ENCODE results near the gene SSBP3. TPM values are rescaled to one million over a fixed set of nuclear protein-coding genes. Genes with fewer than 3 reads are reported as not detected.

SSBP3 gene
- total RNA-seq, 1 donor from 2014 or later, result 41.1 TPM

DNA sequence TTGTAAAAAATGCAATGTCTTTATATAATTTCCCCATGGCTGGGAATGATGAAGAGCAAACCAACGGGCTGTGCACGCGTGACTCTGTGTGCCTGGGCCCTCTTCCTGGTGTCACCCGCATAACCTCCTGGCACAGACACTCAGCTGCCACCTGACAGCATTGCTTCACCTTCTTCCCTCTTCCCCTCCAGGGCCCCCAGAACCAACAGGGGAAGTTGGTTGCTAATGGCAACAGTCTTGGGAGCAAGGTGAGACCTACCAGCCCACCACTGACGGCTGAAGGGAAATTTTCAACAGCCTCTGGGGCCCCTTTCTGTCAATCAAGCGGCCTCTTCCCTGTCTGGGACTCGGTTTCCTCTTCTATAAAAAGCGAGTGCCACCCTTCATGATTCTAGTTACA, 33.2 kb downstream of the SSBP3 start:
- DNase-seq (ENCODE audit: low spot score), result no peak

DNA sequence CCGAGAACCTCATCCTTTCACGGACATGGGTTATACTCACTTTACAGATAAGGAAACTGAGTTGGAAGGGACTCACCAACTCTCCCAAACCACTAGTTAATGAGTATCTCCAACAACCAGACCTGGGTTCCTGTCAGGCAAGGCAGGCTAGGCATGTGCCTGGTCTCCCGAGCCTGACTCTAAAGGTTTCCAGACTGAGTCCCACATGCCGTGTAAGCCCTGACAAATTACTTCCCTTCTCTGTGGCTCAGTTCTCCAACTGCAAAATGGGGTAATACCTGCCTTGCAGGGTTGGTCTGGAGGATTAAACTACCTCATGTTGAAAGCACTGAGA, 34.3 kb downstream of the SSBP3 start:
- DNase-seq (ENCODE audit: low spot score), result no peak

DNA sequence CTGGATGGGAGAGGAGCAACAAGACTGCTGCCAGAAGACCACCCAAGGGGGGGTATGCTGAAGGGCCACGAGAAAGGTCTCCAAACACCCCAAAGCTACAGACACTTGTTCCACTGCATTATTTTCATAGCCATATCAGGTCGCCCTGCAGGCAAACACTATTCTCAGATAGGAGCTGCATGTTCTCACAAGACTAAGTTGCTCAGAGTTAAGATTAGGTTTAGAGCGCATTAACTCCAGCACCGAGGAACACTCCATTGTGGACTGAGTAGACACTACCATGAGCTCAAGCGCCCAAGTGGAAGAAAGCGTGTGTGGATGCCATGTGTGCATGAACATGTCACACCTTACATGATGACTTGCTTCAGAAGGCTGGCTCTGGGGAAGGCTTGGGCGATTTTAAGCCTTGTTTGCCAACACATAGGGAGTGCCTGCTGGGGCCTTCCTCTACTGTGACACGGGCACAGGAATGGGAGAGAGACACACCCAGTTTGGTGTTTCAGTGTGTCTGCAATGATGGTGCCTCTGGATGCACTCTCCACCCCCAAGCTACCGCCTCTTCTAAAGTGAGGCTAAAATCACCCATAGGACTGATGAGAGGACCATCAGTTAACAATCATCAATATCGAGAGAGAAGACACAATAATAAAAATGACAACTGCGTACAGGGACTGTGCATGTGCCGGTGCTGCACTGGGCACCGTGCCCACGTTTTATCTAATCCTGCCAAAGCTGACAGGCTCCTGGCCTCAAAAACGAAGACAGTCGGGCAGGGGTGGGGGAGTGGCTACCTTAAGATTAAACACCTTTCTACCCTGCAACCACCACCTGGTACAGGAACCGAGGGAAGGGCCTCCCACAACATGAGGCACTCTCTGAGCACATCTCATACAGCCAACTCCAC, 34.9 kb downstream of the SSBP3 start:
- no peak for DNase-seq (ENCODE audit: low spot score)

DNA sequence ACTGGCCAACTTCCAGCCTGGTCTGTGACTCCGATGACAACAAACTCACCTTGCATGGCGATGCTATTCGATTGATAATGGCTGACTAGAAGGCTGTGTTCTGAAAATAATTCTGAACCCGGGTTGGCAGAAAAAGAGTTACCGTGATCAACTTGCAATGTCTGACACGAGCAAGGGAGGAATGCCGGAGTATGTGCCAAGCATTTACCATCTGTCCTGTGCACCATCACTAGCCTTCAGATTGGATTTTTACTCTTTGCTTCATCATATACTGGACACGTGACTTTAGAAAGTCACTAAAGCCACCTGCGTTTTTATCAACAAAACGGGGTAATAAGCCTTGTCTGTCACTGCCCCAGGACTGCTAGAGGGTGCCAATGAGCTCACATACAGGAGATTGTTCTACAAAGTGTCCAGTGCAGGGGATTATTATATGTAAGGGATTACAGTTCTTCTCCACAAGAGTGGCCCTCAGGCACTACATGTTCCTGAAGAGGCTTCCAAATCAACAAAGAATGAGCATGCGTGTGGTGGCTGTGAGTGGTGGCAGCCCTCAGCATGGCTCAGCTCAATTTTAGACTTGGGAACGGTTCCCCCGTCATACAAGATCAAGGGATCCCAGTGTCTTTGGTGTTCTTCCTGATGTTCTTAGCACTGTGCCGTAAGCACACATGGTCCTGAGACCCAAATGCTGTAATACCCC, 35.8 kb downstream of the SSBP3 start:
- DNase-seq (ENCODE audit: low spot score), result no peak

DNA sequence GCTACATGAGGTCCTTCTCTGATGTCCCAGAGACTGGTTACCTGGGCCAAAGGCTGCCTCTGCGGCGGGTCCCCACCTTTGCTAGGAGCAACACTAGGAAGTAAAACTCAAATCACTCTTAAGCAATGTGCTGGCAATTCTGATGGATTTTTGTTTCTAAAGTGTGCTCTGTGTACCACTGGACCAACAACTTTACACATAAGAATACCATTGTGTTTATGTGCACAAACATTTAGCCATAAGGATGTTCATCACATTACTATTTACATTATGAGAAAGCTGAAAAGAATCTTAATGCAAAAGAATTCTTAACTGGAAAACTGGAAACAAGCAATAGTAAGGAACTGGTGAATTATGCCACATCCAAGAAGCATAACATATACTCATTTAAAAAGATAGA, 38.6 kb downstream of the SSBP3 start:
- DNase-seq (ENCODE audit: low spot score), result no peak

DNA sequence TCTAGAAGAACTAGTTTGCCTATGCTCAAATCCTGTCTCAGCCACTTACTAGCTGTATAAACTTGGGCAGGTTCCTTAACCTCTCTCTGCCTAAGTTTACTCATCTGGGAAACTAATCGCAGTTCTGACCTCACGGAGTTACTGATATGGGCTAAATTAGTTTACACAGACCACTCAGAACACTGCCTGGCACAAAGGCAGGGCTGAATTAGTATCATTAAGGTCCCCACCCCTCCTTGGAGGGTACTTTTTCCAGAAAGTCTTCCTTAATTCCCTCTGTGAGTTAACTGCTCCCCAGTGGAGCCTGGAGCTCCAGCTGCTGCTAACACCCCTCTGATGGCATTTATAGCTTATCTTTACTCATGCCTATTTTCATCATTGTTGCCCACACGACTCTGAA, 40.3 kb downstream of the SSBP3 start:
- no peak for DNase-seq (ENCODE audit: low spot score)

DNA sequence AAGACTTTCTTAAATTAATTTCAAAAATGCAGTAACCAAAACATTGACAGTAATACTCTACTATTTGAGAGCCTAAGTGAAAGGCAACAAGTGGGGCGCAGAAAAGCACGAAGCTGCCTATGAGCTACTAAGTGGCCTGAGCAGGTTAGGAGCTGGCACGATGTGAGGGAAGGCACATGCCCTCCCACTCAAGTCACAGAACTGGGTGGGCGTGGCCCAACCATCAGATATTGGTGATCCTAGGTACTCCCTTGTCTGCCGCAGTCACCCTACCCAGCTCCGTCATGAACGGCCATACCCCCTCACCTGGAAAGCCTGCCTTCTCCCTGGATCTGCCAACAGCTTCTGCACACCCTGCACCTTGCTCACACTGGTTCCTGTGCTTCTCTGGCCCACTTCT, 40.8 kb downstream of the SSBP3 start:
- DNase-seq (ENCODE audit: low spot score), result no peak

DNA sequence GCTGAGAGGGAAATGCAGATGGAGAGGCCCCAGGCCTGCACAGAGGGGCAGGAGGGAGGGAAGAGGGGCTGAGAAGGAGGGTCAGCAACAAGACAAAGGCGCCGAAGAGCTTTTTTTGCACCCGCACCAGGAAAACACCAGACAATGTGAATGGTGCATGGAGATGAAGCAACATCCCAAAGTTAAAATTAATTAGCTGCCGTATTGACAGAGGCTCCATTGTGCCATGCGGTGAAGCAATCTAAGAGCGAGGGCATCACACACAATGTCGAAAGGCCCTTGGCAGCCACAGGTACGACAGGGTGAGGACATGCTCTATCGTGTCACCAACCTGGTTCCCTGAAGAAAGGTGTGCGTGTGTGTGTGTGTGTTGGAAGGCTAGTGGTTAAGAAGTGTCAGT, 41.2 kb downstream of the SSBP3 start:
- no peak for DNase-seq (ENCODE audit: low spot score)

DNA sequence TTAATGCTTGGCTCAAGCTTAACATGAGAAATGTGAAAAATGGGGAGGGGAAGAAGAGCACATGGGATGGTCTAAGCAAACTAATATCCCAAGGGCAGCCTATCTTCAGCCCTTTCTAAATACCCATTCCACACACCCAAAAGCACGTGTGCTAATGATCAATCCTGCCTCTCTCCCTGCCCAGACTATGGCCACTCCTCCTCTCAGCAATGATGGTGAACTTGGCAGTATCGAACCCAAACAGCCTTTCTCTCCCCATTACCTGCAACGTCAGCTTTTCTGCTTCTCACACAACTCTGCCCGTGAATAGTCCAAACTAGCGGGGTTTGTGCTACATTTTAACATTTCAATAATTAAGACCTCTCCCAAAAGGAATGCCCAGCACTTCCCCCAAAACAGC, 41.6 kb downstream of the SSBP3 start:
- no peak for DNase-seq (ENCODE audit: low spot score)

DNA sequence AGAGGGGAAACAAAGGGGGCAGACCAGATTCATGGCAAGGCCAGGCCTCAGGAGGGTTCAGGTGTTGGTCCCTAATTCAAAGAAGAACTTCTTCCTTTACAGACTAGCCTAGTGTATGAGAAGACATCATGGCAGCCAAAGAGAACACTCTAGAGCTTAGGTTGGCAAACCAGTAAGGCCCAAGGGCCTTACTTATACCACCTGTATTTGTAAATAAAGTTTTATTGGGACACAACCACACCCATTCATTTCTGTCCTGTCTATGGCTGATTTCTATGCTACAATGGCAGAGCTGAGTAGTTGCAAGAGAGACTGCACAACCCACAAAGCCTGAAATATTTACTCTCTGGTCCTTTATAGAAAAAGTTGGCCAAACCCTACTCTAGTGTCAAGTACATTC, 42.3 kb downstream of the SSBP3 start:
- DNase-seq (ENCODE audit: low spot score), result no peak

DNA sequence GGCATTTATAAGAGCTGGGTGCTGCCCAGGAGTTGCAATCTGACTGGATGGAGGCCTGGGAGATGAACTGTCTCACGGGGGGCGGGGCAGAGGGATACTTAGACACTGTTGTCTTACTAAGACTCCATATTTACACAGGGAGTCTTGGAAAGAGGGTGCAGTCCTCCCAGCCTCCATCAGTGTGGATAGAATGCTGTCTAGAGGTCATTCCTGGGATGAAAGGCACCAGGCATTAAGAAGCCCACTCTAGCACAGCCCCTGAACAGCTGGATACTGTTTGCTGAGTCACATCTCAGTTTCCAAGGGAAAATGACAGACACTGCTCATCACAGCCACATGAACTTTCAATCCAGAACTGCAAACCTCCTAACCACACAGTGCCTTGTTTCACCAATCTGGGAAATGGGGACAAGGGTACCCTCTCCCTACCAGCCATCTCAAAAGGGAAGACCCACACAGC, 43.3 kb downstream of the SSBP3 start:
- no peak for DNase-seq (ENCODE audit: low spot score)

DNA sequence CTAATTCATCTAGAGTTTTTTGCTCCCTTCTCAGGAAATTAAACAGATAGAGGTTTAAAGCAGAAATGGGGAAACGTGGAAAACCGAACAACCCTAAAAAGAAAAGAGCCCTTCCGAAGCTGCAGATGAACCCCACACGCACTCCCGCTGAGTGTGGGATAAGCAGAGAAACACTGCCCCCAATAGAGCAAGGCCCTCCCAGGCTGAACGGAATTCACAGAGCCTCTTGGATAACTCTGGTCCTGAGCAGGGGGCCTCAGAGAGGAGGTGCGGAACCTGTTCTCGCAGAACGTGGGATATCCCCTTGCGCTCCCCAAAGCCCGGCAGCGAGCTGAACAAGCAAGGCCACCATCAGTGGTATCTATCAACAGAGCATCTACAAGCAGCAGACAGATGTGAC, 44.9 kb downstream of the SSBP3 start:
- no peak for DNase-seq (ENCODE audit: low spot score)

DNA sequence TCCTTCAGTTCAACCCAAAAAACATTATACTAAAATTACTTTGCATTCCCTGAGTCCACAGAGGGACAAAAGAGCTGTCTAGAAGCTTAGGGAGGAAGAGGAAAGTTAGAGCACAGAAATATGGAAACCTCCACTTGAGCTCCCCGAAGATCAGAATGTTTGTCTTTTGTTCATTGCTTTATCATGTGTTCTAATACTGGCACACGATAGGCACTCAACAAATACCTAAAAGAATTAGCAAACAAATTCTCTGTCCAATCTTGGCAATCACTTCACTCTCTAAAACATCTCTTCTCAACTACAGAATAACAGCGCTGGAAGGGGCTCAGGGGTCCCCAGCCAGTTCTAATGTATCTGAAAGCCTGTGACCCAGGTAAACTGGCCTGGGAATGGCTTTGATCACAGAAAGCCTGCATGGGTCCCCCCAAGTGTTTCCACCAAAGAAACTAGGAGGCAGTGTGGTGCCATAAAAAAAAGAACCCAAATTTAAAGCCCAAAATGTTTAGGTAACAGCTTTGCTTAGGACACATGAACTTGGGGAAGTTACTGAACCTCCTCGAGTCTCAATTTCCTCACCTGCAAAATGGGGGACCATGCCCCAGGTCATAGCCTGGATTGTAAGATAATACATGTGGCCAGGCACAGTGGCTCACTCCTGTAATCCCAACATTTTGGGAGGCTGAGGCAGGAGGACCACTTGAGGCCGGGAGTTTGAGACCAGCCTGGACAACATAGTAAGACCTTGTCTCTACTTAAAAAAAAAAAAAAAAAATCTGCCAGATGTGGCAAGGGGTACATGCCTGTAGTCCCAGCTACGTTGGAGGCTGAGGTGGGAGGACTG, 45.8 kb downstream of the SSBP3 start:
- no peak for DNase-seq (ENCODE audit: low spot score)

DNA sequence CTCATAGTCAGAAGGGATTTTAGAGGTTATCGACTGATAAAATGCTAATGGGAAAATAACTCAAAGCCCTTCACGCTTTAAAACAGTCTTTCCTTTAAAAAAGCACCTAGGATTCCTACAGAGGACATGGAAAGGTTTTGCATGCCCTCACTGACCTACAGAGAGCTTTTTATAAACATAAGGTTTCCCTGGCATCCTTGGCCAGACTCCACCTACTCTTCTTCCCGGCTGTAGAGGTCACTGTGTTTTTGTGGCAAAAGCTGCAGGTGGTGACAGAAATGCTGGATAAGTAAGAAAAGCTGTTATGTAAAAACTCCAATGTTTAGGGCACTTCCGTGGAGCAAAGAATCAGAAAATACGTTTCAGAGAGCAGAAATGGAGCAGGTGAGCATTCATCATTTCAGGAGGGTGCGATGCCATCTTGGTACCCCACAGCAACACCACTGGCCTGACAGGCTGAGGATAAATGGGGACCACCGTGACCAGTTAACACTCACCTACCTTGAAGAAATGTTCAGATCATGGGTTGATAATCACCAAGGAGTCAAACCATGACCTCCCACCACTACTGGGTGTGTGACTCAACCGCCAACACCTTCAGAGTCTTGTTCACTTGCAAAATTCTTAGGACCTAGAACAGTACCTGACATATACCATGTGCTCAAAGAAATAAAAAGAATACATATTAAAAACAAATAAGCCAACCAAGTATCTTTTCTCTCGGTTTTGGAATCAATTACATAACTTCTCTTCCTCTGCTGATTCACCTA, 46.6 kb downstream of the SSBP3 start:
- no peak for DNase-seq (ENCODE audit: low spot score)

DNA sequence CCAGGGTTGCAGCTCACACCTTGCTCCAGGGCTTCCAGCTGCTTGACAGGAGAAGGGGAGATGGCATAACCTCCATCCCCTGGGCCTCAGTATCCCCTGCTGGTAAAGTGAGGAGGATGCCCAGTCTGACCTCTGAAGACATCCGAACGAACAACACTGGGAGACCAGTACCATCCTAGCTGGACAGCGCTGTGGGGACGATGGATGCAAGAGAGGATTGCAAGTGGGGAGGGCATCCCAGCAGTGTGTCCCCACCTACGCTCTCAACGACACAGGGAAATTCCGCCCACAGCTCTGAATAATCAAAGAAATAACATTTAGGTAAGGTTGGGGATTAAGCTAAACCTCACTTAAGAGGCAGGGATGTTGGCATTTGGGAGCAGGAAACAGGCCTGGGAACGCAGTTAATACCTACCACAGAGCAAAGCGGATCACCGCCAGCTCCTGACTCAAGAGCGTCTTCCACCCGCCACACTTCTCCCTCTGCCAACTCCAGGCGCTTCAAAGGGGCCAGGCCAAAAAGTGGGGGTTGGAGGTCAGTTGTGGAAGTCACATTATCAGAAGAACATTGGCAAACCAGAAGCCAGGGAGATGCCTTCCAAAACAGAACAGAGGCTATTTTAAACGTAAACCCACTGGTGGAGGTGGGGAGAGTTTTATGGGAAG, 47.6 kb downstream of the SSBP3 start:
- DNase-seq (ENCODE audit: low spot score), result no peak

DNA sequence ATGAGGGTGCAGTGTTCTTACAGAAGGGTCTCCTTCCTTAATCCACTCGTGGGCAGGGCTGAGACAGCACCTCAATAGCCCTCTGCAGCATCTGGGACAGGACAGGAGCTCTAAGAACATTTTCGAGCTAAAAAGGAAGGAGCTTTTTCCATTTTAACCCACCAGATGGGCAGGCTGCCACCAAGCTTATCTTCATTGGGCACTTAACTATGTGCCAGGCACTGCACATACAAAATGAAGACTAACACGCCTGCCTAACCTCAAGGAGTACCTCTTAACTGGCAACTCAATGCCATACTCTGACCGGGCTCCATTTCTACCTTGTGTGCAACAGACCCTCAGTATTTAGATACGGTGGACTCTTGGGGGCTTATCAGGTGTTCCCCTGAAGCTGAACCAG, 48.2 kb downstream of the SSBP3 start:
- no peak for DNase-seq (ENCODE audit: low spot score)

DNA sequence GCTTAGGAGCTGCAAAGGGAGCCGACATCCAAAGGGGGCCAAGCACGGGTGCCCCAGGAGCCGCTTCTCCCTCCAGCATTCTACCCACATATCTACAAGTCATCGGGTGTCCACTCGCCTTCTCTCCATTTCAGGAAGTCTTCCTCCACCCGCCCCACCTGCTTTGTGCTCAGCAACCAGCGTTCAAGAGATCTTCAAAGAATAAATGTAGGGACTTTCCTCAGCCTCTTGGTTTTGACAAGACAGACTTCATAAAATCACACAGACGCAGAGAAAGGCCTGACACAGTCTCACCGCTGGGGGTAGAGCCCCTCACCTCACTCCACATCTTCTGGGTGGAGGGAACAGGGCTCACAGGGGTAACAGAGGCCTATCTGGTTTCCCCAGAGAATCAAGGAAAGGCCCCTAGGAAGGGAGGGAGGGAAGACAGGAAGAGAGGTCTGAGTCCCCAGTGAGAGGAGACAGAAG, 49.5 kb downstream of the SSBP3 start:
- no peak for DNase-seq (ENCODE audit: low spot score)

DNA sequence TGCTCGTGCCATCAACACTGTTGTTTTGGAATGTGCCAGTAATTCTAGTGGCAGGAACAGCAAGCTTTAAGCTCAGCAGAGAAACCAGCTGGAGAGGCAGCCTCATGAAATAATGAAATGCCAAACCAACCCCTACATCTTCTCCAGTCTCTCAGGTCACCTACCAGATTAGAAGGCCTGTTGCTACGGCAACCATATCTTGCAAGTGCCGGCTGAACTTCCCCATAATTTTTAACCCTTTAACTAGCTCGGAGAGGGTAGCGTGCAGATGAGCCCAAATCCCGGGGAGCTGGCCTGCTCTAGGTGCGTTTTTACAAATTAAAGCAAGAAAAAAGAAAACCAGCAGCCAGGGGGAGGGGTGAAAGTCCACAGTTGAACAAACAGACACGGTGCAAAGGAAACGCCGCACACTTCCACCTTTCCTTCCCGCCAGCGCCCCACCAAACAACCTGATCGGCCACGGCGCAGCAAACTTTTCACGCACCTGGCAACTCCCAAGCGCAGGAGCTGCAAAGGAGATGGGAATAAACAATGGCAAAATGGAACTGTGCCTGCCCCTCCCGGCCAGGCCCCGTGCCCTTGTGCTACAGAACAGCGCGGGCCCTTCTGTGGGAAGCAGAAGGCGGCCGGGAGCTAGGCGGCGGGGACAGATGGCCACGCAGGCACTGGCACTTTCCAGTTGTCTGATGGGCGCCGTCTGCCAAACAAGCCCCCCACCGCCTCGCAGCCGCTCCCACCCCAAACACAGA, 50.1 kb downstream of the SSBP3 start:
- DNase-seq (ENCODE audit: low spot score), result no peak

DNA sequence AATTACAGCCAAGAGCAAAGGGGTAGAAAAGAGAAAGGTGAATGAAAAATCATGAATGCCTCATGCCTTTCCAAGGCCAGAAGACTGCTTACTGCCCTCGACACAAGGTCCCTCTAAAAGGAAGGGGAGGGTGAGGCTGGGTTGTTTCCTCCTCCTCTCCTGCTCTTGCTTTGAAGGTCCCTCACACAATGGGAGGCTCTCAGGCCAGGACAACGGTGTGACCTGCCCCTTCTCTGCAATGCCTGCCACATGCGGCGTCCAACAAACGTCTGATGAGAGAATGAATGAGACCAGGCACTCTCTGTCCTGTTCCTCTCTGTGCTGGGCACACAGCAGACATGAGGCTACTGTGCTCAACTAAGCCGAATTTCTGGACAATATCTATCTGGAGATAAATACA, 51.3 kb downstream of the SSBP3 start:
- DNase-seq (ENCODE audit: low spot score), result no peak

DNA sequence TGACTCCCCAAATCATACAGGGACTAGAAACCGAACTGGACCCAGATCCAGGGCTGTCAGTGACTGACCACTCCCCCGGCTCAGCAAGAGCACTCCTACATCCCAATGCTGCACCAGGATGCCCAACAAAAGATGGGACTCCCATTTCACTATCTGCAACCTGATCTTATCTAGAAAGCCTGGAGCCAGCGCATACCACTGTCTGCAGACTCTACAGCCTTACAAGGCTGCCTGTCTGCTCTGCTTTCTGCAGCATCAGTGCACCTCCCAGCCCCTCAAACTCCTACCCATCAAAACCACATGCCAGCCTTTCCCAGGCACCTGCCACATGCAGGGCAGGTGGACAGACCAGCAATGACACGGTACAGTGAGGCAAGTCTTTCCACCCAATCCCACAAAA, 52.2 kb downstream of the SSBP3 start:
- DNase-seq (ENCODE audit: low spot score), result no peak

Data from mesenteric fat pad (tissue), 1 donor.